Mammary epithelial cell (primary cell): ENCODE measurements around the gene LRBA.

Experiments used
- CTCF ChIP-seq, 2 donors: IDR thresholded peaks in 1 of 2; conservative IDR thresholded peaks in 1 of 2; 2 replicates each; pipeline ENCODE4 v1.5.1; 2011 to 2012; ENCODE audit warnings: inconsistent platforms in 2 of 2, low read length in 2 of 2, mild to moderate bottlenecking in 2 of 2, control low read depth in 1 of 2, low read depth in 1 of 2; ENCODE audit not compliant: insufficient read depth in 1 of 2; ENCODE audit errors: extremely low read depth in 1 of 2
- EZH2 ChIP-seq: IDR thresholded peaks from 2 replicates; pipeline ENCODE4 v1.6.1; 2012; ENCODE audit warnings: low read length, inconsistent platforms, borderline replicate concordance

- TF ChIP-seq CTCF (conservative IDR thresholded peaks at IDR 0.05 in 1 of 2, IDR thresholded peaks at IDR 0.05 in 1 of 2; ENCODE audit: extremely low read depth in 1 of 2, insufficient read depth in 1 of 2, low read depth in 1 of 2, low read length in 2 of 2) = no peak
- TF ChIP-seq EZH2 = no peak
These were observed 197.1 kb downstream of the LRBA start for GRCh38 chr4:150817804-150818528.
